SKM-1 (cell line): ENCODE data around the gene PTPMT1.
A peak's percentile ranks its signal among the peaks of the same experiment; 100 is the strongest.

Experiments
- DNase-seq: peaks from one replicate; lab custom pipeline; 2025; ENCODE audit not compliant: unreplicated experiment; lab: John Stamatoyannopoulos, UW

PTPMT1 gene

DNA sequence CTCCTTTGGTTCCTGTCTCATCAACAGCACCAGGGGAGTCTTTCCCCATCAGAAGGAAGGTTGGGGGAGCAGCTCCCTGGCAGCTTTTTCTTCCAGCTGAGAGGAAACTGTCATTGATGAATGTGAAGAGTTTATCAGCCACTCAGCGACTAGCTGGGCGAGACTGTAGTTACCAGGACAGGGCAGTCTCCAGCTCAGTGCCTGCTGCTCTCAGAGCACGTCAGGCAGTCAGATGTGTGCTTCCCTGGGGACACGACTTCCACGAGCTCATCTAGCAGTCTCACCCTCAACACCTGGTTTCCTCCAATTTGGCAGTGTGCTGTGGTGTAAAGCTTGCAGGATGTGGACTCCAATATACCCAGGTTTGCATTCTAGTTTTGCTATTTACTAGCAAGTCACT is 41.3 kb downstream of the PTPMT1 start:
- no peak for DNase-seq

DNA sequence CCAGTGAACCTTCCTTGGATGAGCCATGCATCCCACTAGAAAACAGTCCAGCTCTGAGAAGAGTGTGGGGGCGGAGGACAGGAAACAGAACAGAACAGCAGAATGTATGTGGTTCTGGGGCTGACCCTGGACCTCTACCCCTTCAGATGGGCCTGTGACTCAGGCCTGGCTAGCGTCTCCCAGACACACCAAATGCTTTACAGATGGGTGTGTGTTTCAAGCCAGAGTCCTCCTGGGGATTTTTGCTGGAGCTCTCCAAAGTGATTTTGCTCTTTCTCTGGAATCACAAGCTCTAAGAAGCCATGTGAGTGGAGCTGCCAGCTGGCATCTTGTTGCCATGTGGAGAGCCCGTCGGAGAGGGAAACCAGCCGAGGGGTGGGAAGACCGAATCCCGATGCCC is 42.0 kb downstream of the PTPMT1 start:
- no peak for DNase-seq

DNA sequence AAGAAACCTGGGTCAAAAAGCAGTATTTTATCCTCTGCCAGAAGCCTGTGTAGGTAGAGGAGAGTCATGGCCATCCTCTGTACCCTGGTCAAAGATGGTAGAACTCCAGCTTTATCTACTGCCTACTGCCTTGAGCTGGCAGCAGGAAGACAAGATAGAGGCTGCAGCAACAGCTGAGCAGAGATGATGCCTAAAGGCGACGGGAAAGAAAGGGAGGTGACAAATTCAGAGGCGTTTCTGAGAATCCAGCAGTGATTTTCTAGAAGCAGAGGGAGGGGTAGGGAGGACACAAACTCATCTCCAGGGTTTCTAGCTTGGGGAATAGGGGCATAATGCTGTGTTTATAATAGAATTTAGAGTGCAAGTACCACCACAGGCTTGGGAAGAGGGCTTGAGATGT is 44.3 kb downstream of the PTPMT1 start:
- DNase-seq = no peak

DNA sequence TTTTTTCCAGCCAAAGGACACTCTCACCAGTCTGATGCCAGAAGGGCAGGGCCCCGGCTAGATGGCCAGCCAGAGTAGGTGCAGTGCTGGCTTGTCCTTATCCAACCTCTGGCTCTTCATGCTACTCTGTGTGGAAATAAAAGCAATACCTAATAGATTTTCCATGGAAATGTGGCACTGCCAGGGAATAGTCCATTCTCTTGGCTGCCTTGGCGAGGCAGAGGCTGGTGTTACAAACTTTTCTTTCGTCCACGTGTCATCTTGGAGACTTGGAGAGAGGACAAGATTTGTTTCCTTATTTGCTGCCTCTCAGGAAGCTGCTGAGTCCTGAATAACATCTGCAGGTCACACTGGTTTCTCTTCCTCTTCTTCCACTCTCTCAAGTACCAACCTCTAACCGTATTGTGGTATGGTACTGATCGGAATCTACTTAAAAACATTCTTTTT is 46.0 kb downstream of the PTPMT1 start:
- DNase-seq = peak; percentile 62

DNA sequence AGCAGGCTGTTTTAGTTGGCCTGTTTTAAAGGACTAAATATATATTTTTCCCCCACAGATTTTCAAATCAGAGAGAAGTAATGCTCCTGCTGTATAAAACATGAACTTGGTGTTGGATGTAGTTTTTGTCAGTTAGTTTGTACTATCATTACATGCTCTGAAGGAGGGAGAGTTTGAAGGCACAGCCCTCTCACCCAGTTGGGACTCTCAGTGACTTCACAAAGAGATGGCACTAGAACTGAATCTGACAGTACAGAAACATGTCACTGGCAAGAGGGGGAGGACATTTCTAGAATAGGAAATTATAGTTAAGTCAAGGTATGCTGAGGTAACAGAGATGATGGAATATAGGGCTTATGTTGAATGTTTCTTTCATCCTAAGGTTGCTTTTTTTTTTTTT is 49.9 kb downstream of the PTPMT1 start:
- no peak for DNase-seq

DNA sequence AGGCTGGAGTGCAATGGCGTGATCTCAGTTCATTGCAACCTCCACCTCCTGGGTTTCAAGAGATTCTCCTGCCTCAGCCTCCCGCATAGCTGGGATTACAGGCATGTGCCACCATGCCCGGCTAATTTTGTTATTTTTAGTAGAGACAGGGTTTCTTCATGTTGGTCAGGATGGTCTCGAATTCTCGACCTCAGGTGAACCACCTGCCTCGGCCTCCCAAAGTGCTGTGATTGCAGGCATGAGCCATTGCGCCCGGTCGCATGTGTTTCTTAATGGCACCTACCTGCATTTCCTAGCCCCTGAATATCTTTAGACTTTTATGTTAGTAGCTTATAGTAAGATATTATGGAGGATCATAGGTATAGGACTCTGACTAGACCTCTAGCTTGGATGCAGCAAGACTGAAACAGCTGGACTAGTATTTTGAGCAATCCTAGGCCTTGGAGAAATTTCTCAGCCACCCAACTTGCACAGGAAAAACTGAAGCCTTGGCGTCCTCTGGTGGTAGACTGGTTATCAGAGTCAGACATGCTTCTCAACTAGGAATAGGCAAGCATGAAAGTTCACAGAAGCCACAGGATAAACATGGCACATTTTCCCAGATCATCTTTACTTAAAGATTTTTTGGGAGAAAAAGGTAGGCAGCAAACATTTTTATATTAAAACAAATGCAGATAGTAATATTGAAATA is 51.5 kb downstream of the PTPMT1 start:
- no peak for DNase-seq

DNA sequence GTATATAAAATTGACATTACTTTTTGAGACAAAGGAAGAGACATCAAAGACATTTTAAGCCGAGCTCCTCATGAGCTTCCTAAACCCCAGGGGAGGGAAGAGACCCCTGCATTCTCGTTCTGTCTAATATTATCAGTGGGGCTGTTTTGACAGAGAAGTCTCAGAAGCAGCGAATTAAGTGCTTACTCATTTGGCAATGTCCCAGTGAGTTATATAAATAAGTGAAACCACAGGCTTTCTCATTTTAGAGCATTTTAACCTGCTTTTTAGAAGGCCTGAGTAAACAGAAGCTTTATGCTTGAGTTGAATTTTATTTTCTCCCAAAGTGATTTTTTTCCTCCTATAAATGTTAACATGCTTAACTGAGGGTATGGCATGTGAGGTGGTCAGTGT is 52.0 kb downstream of the PTPMT1 start:
- DNase-seq = no peak

DNA sequence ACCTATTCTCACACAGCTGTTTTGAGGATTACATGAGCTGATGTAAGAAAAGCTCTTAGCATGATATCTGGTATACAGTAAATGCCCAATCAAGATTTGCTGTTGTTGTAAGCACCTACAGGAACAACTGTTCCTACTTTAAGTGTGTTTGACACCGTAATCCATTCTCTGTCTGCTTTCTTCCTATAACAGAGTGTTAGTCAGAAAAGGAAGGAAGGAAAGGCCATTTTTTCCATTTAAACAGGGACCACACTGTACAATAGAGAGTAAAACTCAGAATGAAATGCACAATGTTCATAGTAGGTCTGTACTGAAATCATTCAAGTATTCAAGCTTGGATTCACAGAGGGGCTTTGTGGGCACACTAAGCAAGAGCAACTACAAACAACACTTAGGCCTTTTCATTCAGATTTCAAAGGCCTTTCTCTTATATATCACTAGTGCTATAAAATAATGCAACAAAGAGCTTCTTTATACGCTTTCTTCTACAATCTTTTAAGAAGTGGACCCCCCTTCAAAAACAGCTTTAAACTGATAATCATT is 55.5 kb downstream of the PTPMT1 start:
- DNase-seq = no peak
